ENCODE measurements around the gene MTF2.

DNA sequence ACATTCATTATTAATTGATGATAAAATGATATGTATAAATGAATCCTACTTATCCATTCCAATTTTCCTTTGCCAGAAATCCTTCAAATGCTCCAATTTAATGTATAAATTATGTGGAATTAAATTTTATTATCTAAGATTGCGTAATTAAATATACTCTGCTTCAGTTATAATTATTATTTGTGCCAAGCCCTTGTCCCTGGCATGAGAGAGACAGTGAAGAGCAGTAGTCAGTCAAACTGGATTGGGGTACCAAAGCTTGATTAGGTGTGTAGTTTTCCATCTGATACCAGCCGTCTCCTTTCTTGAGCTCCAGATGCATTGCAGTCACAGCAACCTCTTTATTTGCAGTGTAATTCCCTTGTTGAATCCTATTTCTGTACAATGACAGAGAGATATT lies 22.4 kb upstream of the MTF2 start:
- TF ChIP-seq, protein P1, sequence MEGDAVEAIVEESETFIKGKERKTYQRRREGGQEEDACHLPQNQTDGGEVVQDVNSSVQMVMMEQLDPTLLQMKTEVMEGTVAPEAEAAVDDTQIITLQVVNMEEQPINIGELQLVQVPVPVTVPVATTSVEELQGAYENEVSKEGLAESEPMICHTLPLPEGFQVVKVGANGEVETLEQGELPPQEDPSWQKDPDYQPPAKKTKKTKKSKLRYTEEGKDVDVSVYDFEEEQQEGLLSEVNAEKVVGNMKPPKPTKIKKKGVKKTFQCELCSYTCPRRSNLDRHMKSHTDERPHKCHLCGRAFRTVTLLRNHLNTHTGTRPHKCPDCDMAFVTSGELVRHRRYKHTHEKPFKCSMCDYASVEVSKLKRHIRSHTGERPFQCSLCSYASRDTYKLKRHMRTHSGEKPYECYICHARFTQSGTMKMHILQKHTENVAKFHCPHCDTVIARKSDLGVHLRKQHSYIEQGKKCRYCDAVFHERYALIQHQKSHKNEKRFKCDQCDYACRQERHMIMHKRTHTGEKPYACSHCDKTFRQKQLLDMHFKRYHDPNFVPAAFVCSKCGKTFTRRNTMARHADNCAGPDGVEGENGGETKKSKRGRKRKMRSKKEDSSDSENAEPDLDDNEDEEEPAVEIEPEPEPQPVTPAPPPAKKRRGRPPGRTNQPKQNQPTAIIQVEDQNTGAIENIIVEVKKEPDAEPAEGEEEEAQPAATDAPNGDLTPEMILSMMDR (IDR thresholded peaks at IDR 0.05; ENCODE audit: insufficient read depth, low read length) = no peak
- TF ChIP-seq POLR2AphosphoS5 (IDR thresholded peaks at IDR 0.05; ENCODE audit: low read depth) (no peak), GABPA (IDR thresholded peaks at IDR 0.05; ENCODE audit: low read depth) (no peak)
